H9 (cell line): Measurements from ENCODE around the gene FBXW4. TPM values are rescaled to one million over a fixed set of nuclear protein-coding genes. Genes with fewer than 3 reads are reported as not detected.

ENCODE experiments used
- DNase-seq: peaks from one replicate; pipeline ENCODE4 v3.0.0-alpha.2; 2017
- H2AFZ ChIP-seq: one replicate; pipeline ENCODE4 v1.6.1; 2013; ENCODE audit warnings: mild to moderate bottlenecking, low read length, control low read depth, moderate library complexity
- H2AK5ac ChIP-seq: 2 replicates; pipeline ENCODE4 v1.6.1; 2013; ENCODE audit warnings: low read length, control low read depth, mixed read lengths; ENCODE audit not compliant: insufficient read length
- H2BK120ac ChIP-seq: one replicate; pipeline ENCODE4 v1.6.1; 2013; ENCODE audit warnings: low read depth, mild to moderate bottlenecking, low read length, control low read depth, inconsistent platforms; ENCODE audit not compliant: poor library complexity, severe bottlenecking
- H2BK12ac ChIP-seq: 2 replicates; pipeline ENCODE4 v1.6.1; 2013; ENCODE audit warnings: low read length, control low read depth, mixed read lengths, low read depth; ENCODE audit not compliant: insufficient read length
- H2BK15ac ChIP-seq: 2 replicates; pipeline ENCODE4 v1.6.1; 2013; ENCODE audit warnings: low read depth, low read length, control low read depth
- H2BK20ac ChIP-seq: one replicate; pipeline ENCODE4 v1.6.1; 2013; ENCODE audit warnings: low read depth, mild to moderate bottlenecking, low read length, control low read depth, inconsistent platforms; ENCODE audit not compliant: poor library complexity, severe bottlenecking
- H2BK5ac ChIP-seq: 2 replicates; pipeline ENCODE4 v1.6.1; 2013; ENCODE audit warnings: low read length, control low read depth, mixed read lengths; ENCODE audit not compliant: insufficient read length
- H3K14ac ChIP-seq: 2 replicates; pipeline ENCODE4 v1.6.1; 2013; ENCODE audit warnings: low read length, control low read depth; ENCODE audit not compliant: insufficient read depth
- H3K18ac ChIP-seq: 2 replicates; pipeline ENCODE4 v1.6.1; 2013; ENCODE audit warnings: low read depth, mild to moderate bottlenecking, mixed read lengths, low read length, control low read depth; ENCODE audit not compliant: insufficient read length
- H3K23ac ChIP-seq: 2 replicates; pipeline ENCODE4 v1.6.1; 2013; ENCODE audit warnings: low read length, control low read depth, mixed read lengths, low read depth; ENCODE audit not compliant: insufficient read length
- H3K23me2 ChIP-seq: 2 replicates; pipeline ENCODE4 v1.6.1; 2013; ENCODE audit warnings: low read depth, mild to moderate bottlenecking, mixed read lengths, low read length, control low read depth; ENCODE audit not compliant: insufficient read length, poor library complexity, severe bottlenecking
- H3K27ac ChIP-seq: 2 replicates; pipeline ENCODE4 v1.5.1; 2013; ENCODE audit warnings: low read length, control low read depth, mixed read lengths, low read depth; ENCODE audit not compliant: insufficient read length
- H3K27me3 ChIP-seq: 2 replicates; pipeline ENCODE4 v1.6.1; 2013; ENCODE audit warnings: low read length, control low read depth, inconsistent platforms; ENCODE audit not compliant: insufficient read depth
- H3K4ac ChIP-seq: 2 replicates; pipeline ENCODE4 v1.6.1; 2013; ENCODE audit warnings: low read depth, mild to moderate bottlenecking, control low read depth, inconsistent platforms, low read length, moderate library complexity
- H3K4me1 ChIP-seq: 2 replicates; pipeline ENCODE4 v1.6.1; 2013; ENCODE audit warnings: low read length, control low read depth, inconsistent platforms; ENCODE audit not compliant: insufficient read depth
- H3K4me2 ChIP-seq: 2 replicates; pipeline ENCODE4 v1.6.1; 2013; ENCODE audit warnings: low read length, control low read depth, mixed read lengths; ENCODE audit not compliant: insufficient read length, insufficient read depth
- H3K56ac ChIP-seq: 2 replicates; pipeline ENCODE4 v1.6.1; 2013; ENCODE audit warnings: low read depth, mild to moderate bottlenecking, mixed read lengths, low read length, control low read depth; ENCODE audit not compliant: insufficient read length
- H3K79me1 ChIP-seq: 2 replicates; pipeline ENCODE4 v1.6.1; 2013; ENCODE audit warnings: low read depth, mild to moderate bottlenecking, moderate library complexity, low read length, control low read depth, inconsistent platforms; ENCODE audit not compliant: insufficient read depth, poor library complexity, severe bottlenecking
- H3K79me2 ChIP-seq: 2 replicates; pipeline ENCODE4 v1.6.1; 2013; ENCODE audit warnings: low read length, control low read depth, inconsistent platforms; ENCODE audit not compliant: insufficient read depth
- H3K9ac ChIP-seq: 2 replicates; pipeline ENCODE4 v1.6.1; 2013; ENCODE audit warnings: low read length, control low read depth, mixed read lengths; ENCODE audit not compliant: insufficient read length; ENCODE audit errors: extremely low read depth
- H3K9me3 ChIP-seq: one replicate; pipeline ENCODE4 v1.6.1; 2013; ENCODE audit warnings: low read depth, low read length, inconsistent platforms; ENCODE audit not compliant: control insufficient read depth
- H3T11ph ChIP-seq: one replicate; pipeline ENCODE4 v1.6.1; 2013; ENCODE audit warnings: mild to moderate bottlenecking, low read length, control low read depth, inconsistent platforms
- H4K20me1 ChIP-seq: one replicate; pipeline ENCODE4 v1.6.1; 2013; ENCODE audit not compliant: control insufficient read depth, insufficient read length, insufficient read depth
- H4K5ac ChIP-seq: 2 replicates; pipeline ENCODE4 v1.6.1; 2013; ENCODE audit warnings: low read depth, mild to moderate bottlenecking, mixed read lengths, low read length, control low read depth; ENCODE audit not compliant: insufficient read length
- H4K8ac ChIP-seq: replicated peaks from 2 replicates; pipeline ENCODE4 v1.6.1; 2013; ENCODE audit warnings: low read length, control low read depth, mixed read lengths, low read depth; ENCODE audit not compliant: insufficient read length
- H4K91ac ChIP-seq: 2 replicates; pipeline ENCODE4 v1.6.1; 2013; ENCODE audit warnings: low read depth, mild to moderate bottlenecking, moderate library complexity, mixed read lengths, low read length, control low read depth; ENCODE audit not compliant: insufficient read length
- H3K27ac Mint-ChIP-seq, 3 experiments: 2 replicates in 2 of 3; 3 replicates in 1 of 3; pipeline ENCODE4 v1.8.0; 2020 to 2021; ENCODE audit warnings: mixed read lengths in 3 of 3, mild to moderate bottlenecking in 1 of 3, moderate library complexity in 1 of 3
- H3K27me3 Mint-ChIP-seq: 2 replicates; pipeline ENCODE4 v1.8.0; 2021; ENCODE audit warnings: low read depth, mild to moderate bottlenecking, moderate library complexity, mixed read lengths
- H3K36me3 Mint-ChIP-seq, 3 experiments: 2 replicates in 2 of 3; 3 replicates in 1 of 3; pipeline ENCODE4 v1.8.0; 2020 to 2021; ENCODE audit warnings: low read depth in 3 of 3, mixed read lengths in 3 of 3; ENCODE audit not compliant: insufficient read depth in 1 of 3
- H3K4me1 Mint-ChIP-seq, 2 experiments: 2 replicates each; pipeline ENCODE4 v1.8.0; 2020; ENCODE audit warnings: mixed read lengths in 2 of 2
- H3K4me3 Mint-ChIP-seq, 2 experiments: 2 replicates in 1 of 2; 3 replicates in 1 of 2; pipeline ENCODE4 v1.8.0; 2020 to 2021; ENCODE audit warnings: mild to moderate bottlenecking in 2 of 2, mixed read lengths in 2 of 2, moderate library complexity in 1 of 2
- H3K9me3 Mint-ChIP-seq, 2 experiments: 2 replicates in 1 of 2; 3 replicates in 1 of 2; pipeline ENCODE4 v1.8.0; 2020; ENCODE audit warnings: mild to moderate bottlenecking in 2 of 2, mixed read lengths in 2 of 2, moderate library complexity in 1 of 2
- CTCF ChIP-seq: fragments of 200-600 bp; sonication (generic); conservative IDR thresholded peaks from 3 replicates; pipeline ENCODE4 v1.8.0; 2021; ENCODE audit warnings: antibody characterized with exemption, mild to moderate bottlenecking
- WGBS: extraction: QIAGEN DNeasy Blood & Tissue Kit; methylation state at CpG from one replicate; pipeline ENCODE4 v1.1.7; 2013; ENCODE audit warnings: missing lambda C conversion rate, low lambda C conversion rate, mixed read lengths; ENCODE audit not compliant: insufficient read length; ENCODE audit errors: extremely low coverage; 5-methylcytosine and 5-hydroxymethylcytosine counted together
- total RNA-seq: library from RNA; stranded (reverse); gene quantifications from 2 replicates; pipeline ENCODE4 v1.2.1, GENCODE V29; 2021

Gene FBXW4
- total RNA-seq, 1 experiment from 2014 or later, result 41.6 TPM

- Histone ChIP-seq H2BK12ac (no peak overlapping the region), H2AFZ (no peak overlapping the region), H3K56ac (no peak overlapping the region), H3K79me2 (no peaks in the 10 kb centered on the region), H4K5ac (no peak overlapping the region), H4K20me1 (no peaks in the 10 kb centered on the region), H4K91ac (no peak overlapping the region), H2BK15ac (no peak overlapping the region), H3K23ac (no peak overlapping the region), H2BK120ac (no peak overlapping the region), H2BK20ac (no peak overlapping the region), H3K9ac (no peak overlapping the region), H3K14ac (0 out of 2 replicates have a peak overlapping the region, but pooled peaks have one; percentile 32), H3K18ac (no peak overlapping the region), H2BK5ac (no peak overlapping the region), H3K9me3 (no peaks in the 10 kb centered on the region), H3K79me1 (no peaks in the 10 kb centered on the region), H3T11ph (no peak overlapping the region), H3K27ac (no peak overlapping the region), H3K4ac (no peak overlapping the region), H2AK5ac (no peak overlapping the region), H3K4me2 (no peak overlapping the region), H3K23me2 (no peaks in the 10 kb centered on the region), H3K4me1 (no peaks in the 10 kb centered on the region; the same call in 1 of the 2 replicates), H4K8ac (no peak overlapping the region), H3K27me3 (no peaks in the 10 kb centered on the region)
- Mint-ChIP-seq H3K4me3 (no peak overlapping the region), H3K4me1 (peaks cover 39 to 56% of the 10 kb centered on the region in 2 experiments), H3K27ac (peak overlapping the region; percentile 34 to 81 (median 80); a peak in 5 of 7 replicates), H3K27me3 (no peaks in the 10 kb centered on the region; the same call in 1 of the 2 replicates), H3K36me3 (peaks cover 3 to 13% (median 9%) of the 10 kb centered on the region in 3 experiments; a peak in 6 of 7 replicates), H3K9me3 (no peaks in the 10 kb centered on the region)
- no peak for DNase-seq
- TF ChIP-seq CTCF, result no peak
- no CpG with 5 or more reads among the region's 5 CpGs for WGBS
Measured at GRCh38 chr10:101615525-101616116, 79.3 kb downstream of the FBXW4 start.
